ENCODE measurements around the gene FLOT2.
"Not testable (repeated sequence)": the region's sequence is repeated elsewhere in the genome, so short reads cannot be mapped to it uniquely, and the experiment has no call there.

The FLOT2 gene

DNA sequence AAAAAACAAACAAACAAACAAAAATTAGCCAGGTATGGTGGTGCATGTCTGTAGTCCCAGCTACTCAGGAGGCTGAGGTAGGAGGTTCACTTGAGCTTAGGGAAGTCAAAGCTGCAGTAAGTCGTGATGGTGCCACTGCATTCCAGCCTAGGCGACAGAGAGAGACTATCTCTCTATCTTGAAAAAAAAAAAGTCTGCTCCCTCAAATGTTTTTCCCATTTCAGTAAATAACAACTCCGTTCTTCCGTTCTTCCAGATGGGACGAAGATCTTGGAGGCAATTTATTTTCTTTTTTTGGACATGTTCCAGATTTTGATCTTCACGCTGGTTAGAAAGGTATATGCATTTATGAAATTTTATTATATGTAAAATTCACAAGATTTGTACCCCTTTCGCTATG is 23.7 kb downstream of the FLOT2 start:
- no peak for DNase-seq (ENCODE audit: low read depth, low spot score)

- DNase-seq (ENCODE audit: low read depth, low spot score) = no peak
Observed at GRCh38 chr17:28871056-28871579, 26.4 kb downstream of the FLOT2 start.

DNA sequence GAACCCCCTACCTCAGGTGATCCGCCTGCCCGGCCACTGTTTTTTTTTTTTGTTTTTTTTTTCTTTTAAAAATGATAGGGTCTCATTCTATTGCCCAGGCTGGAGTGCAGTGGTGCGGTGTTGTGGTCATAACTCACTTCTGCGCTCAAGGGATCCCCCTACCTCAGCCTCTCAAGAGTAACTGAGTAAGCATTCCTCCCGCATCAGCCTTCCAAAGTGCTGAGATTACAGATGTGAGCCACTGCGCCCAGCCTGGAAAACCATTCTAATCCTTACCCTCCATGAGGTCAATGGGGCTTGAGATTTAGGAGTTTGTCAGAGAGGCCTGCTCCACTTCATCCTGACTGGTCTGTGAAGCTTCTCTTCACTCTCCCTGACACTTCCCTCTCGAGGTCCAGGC is 30.3 kb downstream of the FLOT2 start:
- no peak for DNase-seq (ENCODE audit: low read depth, low spot score)

DNA sequence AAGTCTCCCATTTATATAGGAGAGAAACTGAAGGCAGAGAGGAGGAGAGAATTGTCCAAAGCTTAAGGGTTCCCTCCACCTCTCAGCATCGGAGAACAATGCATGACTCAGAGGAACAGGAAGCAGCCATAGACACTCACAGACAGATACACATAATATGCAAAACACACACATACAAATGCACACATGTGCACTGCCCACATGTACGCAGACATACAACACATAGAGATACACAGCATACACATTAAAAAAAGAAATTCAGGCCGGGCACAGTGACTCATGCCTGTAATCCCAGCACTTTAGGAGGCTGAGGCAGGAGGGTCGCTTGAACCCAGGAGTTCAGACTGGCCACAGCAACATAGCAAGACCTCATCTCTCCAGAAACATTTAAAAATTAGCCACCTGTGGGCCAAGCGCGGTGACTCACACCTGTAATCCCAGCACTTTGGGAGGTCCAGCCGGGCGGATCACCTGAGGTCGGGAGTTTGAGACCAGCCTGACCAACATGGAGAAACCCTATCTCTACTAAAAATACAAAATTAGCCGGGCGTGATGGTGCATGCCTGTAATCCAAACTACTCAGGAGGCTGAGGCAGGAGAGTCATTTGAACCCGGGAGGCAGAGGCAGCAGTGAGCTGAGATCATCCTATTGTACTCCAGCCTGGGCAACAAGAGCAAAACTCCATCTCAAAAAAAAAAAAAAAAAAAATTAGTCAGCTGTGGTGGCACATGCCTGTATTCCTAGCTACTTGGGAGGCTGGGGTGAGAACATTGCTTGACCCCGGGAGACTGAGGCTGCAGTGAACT is 31.4 kb downstream of the FLOT2 start:
- no peak for DNase-seq (ENCODE audit: low read depth, low spot score)

GRCh38 chr17:28864991-28865849 is 32.3 kb downstream of the FLOT2 start:
- no peak for DNase-seq (ENCODE audit: low read depth, low spot score)

DNA sequence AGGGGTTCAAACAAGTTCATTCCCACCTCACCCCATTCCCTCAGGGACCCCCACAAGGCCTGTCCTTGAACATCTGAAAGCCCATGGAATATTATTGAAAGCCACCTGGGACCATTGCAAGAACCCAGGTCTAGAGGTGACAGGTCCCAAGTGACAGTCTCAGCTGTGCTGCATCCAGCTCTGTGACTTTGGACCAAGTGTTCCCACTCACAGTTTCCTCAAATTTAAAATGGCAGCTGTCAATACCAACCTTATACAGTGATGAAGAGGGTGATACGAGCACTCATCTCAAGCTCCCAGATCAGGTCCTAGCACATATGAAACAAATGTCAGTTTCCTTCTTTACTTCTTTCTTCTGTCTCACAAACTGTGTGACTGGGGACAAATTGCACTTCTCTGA is 33.6 kb downstream of the FLOT2 start:
- no peak for DNase-seq (ENCODE audit: low read depth, low spot score)

DNA sequence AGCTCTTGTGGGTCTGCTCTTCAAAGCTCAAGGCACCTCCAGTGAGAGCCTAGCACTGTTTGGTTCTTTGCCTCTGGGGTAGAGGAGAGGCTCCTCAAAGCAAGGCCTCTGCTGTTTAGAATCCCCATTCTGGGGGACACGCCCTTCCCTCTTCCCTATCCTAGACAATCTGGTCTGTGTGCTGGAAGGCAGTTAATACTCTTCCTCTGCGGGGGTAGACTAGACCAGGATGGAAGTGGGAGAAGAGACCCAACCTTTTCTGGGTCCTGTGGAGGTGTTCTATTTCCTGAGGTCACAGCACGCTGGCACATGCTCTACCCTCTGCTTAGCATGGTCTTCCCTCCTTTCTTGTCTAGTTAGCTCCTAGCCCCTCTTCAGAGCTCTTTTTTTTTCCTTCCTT is 35.0 kb downstream of the FLOT2 start:
- DNase-seq (ENCODE audit: low read depth, low spot score) = no peak

GRCh38 chr17:28861393-28862203 is 35.9 kb downstream of the FLOT2 start:
- DNase-seq (ENCODE audit: low read depth, low spot score) = no peak

- no peak for DNase-seq (ENCODE audit: low read depth, low spot score)
Observed at GRCh38 chr17:28860363-28860808, 37.1 kb downstream of the FLOT2 start.

- DNase-seq (ENCODE audit: low read depth, low spot score) = no peak
Observed at GRCh38 chr17:28858801-28859355, 38.7 kb downstream of the FLOT2 start.

GRCh38 chr17:28857905-28858800 is 39.4 kb downstream of the FLOT2 start:
- no peak for DNase-seq (ENCODE audit: low read depth, low spot score)

- no peak for DNase-seq (ENCODE audit: low read depth, low spot score)
Observed at GRCh38 chr17:28856028-28856574, 41.4 kb downstream of the FLOT2 start.

DNA sequence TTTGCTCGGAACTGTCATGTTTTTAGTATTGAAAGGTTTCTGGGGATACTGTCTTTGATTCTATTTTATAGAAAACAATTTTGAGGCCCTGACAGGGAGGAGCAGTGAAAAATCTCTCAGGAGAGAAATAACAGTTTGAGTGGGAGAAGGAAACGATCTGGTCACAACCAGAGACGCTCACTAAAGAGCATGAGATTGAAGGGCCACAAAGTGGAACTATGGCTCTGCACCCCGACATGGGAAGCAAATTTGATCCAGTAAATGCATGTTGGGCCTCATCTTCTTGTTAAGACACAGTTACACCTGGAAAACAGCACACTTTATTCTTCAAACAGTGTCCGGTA is 42.2 kb downstream of the FLOT2 start:
- no peak for DNase-seq (ENCODE audit: low read depth, low spot score)

DNA sequence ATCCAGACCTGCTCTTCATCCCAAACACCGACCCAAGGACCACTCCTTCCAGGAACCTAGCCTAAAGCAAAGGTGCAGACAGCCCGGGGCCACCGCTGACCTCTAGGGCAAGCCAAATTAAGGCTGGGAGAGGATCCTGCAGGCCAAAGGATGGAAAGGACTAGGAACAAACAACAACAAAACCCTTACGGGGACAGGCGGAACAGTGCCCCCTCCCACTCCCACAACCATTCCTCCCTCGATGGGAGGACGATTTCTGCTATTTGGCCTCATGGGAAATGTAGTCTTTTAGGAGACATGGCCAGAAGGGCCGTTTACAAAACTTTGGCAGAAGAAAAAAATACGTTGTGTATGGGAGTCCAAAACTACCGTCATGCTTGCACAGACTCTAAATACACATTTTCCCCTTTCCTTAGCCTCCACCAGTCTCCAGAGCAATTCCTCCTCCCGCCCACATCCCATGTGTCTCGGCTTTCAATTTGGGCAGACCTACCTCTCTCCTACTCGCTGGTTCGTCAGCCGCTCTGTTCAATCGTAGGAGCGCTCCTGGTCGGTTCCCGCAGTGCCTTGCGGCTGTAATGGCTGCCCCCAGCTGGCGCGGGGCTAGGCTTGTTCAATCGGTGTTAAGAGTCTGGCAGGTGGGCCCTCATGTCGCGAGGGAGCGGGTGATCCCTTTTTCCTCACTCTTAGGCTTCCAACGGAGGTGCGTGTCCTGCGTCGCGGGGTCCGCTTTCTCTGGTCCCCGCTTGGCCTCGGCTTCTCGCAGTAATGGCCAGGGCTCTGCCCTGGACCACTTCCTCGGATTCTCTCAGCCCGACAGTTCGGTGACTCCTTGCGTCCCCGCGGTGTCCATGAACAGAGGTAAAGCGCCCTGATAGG is 42.8 kb downstream of the FLOT2 start, which contains the start of gene ERAL1:
Gene ERAL1 (plus strand): TSS at position 560 of the 879 bp plus-strand sequence. CDS start 19 bp downstream, at position 579.
- DNase-seq (ENCODE audit: low read depth, low spot score) = peak; percentile 53

- no peak for DNase-seq (ENCODE audit: low read depth, low spot score)
Observed at GRCh38 chr17:28853295-28853694, 44.2 kb downstream of the FLOT2 start.

GRCh38 chr17:28849281-28849680 is 48.3 kb downstream of the FLOT2 start:
- DNase-seq (ENCODE audit: low read depth, low spot score) = no peak

DNA sequence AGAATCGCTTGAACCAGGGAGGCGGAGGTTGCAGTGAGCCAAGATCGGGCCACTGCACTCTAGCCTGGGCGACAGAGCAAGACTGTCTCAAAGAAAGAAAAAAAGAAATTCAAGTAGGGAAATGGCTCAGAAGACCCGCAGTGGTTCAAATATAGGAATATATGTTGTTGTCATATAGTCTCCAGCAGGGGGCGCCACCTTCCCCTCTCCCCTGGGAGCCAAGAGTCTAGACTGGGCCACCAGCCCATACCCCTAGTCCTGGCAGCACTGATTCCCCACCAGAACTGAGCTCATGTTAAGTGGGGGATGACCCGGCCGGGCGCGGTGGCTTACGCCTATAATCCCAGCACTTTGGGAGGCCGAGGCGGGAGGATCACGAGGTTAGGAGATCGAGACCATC is 48.9 kb downstream of the FLOT2 start:
- DNase-seq (ENCODE audit: low read depth, low spot score) = peak; percentile 16

DNA sequence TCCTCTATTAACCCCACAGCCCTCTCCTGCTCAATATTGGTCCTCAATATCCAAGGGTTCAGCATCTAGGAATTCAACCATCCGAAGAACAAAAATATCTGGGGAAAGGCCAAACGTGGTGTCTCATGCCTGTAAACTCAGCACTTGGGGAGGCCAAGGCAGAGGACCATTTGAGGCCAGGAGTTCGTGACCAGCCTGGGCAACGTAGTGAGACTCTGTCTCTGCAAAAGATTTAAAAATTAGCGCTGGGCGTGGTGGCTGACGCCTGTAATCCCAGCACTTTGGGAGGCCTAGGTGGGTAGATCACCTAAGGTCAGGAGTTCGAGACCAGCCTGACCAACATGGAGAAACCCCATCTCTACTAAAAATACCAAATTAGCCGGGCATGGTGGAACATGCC is 50.8 kb downstream of the FLOT2 start:
- not testable (repeated sequence) for DNase-seq (ENCODE audit: low read depth, low spot score)

DNA sequence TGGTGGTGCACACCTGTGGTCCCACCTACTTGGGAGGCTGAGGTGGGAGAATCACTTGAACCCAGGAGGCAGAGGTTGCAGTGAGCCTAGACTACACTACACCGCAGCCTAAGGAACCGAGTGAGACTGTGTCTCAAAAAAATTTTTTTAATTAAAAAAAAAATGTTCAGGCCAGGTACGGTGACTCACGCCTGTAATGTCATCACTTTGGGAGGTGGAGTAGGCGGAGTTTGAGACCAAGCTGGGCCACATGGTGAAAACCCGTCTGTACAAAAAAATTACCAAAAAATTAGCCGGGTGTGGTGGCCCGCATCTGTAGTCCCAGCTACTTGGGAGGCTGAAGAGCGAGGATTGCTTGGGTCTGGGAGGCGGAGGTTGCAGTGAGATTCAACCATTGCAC is 51.3 kb downstream of the FLOT2 start:
- DNase-seq (ENCODE audit: low read depth, low spot score) = no peak

Data from activated naive CD8-positive, alpha-beta T cell treated with anti-CD3 and anti-CD28 coated beads, Interleukin-2, amount 50 U/mL, for 16 hours (primary cell).